ENCODE data around the gene ANXA7.

GRCh38 chr10:73406846-73407245 lies 7.0 kb downstream of the ANXA7 start:
- TF ChIP-seq POLR2A (IDR thresholded peaks at IDR 0.05; ENCODE audit: low read length) (no peak), GATA1 (IDR thresholded peaks at IDR 0.05; ENCODE audit: low read depth, low read length) (no peak)

Measured in erythroblast (primary cell).